Activated naive CD4-positive, alpha-beta T cell treated with anti-CD3 and anti-CD28 coated beads for 36 hours (primary cell): ENCODE data around the gene C4orf50. TPM values are rescaled to one million over a fixed set of nuclear protein-coding genes. Genes with fewer than 3 reads are reported as not detected.

Experiments used
- CTCF ChIA-PET: fragments of 350-600 bp; sonication (Branson Sonifier 250); formaldehyde crosslinking; loops from one replicate; lab custom pipeline; 2021; ENCODE audit warnings: antibody characterized with exemption; lab: Charles Lee
- DNase-seq: peaks from one replicate; pipeline ENCODE4 v3.0.0-alpha.2; 2020
- H3K27ac Mint-ChIP-seq: one replicate; pipeline ENCODE4 v1.8.0; 2021; ENCODE audit warnings: mild to moderate bottlenecking, mixed read lengths
- H3K27me3 Mint-ChIP-seq: one replicate; pipeline ENCODE4 v1.8.0; 2021; ENCODE audit warnings: low read depth, mixed read lengths
- H3K36me3 Mint-ChIP-seq: one replicate; pipeline ENCODE4 v1.8.0; 2021; ENCODE audit warnings: low read depth, mixed read lengths
- H3K4me1 Mint-ChIP-seq: one replicate; pipeline ENCODE4 v1.8.0; 2021; ENCODE audit warnings: low read depth, mixed read lengths
- H3K4me3 Mint-ChIP-seq: one replicate; pipeline ENCODE4 v1.8.0; 2021; ENCODE audit warnings: mild to moderate bottlenecking, moderate library complexity, mixed read lengths
- H3K9me3 Mint-ChIP-seq: one replicate; pipeline ENCODE4 v1.8.0; 2021; ENCODE audit warnings: mixed read lengths
- intact Hi-C: fragments of 100-400 bp; cut with micrococcal nuclease; formaldehyde crosslinking; loops from one replicate; pipeline ENCODE4 v1.15.1; 2023
- total RNA-seq, 2 experiments: library from RNA; stranded (reverse); gene quantifications; one replicate each; pipeline ENCODE4 v1.2.3, GENCODE V29; 2021

The C4orf50 gene
- total RNA-seq, 2 experiments from 2014 or later = not detected

GRCh38 chr4:5969336-5969735 is 48.9 kb downstream of the C4orf50 start:
- intact Hi-C loops = no loop called here

GRCh38 chr4:5968246-5968645 is 50.0 kb downstream of the C4orf50 start:
- no peak for DNase-seq
- Mint-ChIP-seq H3K27me3 (peaks cover 5% of the 10 kb centered on the region), H3K9me3 (no peaks in the 10 kb centered on the region), H3K4me3 (no peak overlapping the region), H3K36me3 (no peaks in the 10 kb centered on the region), H3K4me1 (no peaks in the 10 kb centered on the region), H3K27ac (no peak overlapping the region)
- CTCF ChIA-PET = no interaction called here
- intact Hi-C loops = no loop called here

More at GRCh38 chr4:5969336-5969735, 48.9 kb downstream of the C4orf50 start:
- H3K27me3 Mint-ChIP-seq = peaks cover 6% of the 10 kb centered on the region
- CTCF ChIA-PET = no interaction called here
- DNase-seq = no peak
- H3K27ac Mint-ChIP-seq = no peak overlapping the region
- H3K4me3 Mint-ChIP-seq = no peak overlapping the region
- H3K36me3 Mint-ChIP-seq = no peaks in the 10 kb centered on the region
- H3K4me1 Mint-ChIP-seq = no peaks in the 10 kb centered on the region
- no peaks in the 10 kb centered on the region for H3K9me3 Mint-ChIP-seq

- CTCF ChIA-PET = no interaction called here
- intact Hi-C loops = no loop called here
- Mint-ChIP-seq H3K4me1 (no peaks in the 10 kb centered on the region), H3K27me3 (peaks cover under 1% of the 10 kb centered on the region), H3K4me3 (no peak overlapping the region), H3K36me3 (no peaks in the 10 kb centered on the region), H3K9me3 (no peaks in the 10 kb centered on the region), H3K27ac (no peak overlapping the region)
- no peak for DNase-seq
These were observed 50.4 kb downstream of the C4orf50 start for GRCh38 chr4:5967783-5968182.

GRCh38 chr4:5965225-5965624 is 53.0 kb downstream of the C4orf50 start:
- Mint-ChIP-seq H3K27me3 (no peaks in the 10 kb centered on the region), H3K4me3 (no peak overlapping the region), H3K36me3 (no peaks in the 10 kb centered on the region), H3K9me3 (no peaks in the 10 kb centered on the region), H3K4me1 (no peaks in the 10 kb centered on the region), H3K27ac (no peak overlapping the region)
- DNase-seq = no peak
- CTCF ChIA-PET = interaction anchor here (0.7 kb wide), 1 partner anchor 34 kb away, joined by 3 read pairs; no protein-coding TSS in a partner anchor
- intact Hi-C loops = no loop called here

GRCh38 chr4:5964030-5964429 is 54.2 kb downstream of the C4orf50 start:
- Mint-ChIP-seq H3K27me3 (no peaks in the 10 kb centered on the region), H3K4me3 (no peak overlapping the region), H3K36me3 (no peaks in the 10 kb centered on the region), H3K4me1 (no peaks in the 10 kb centered on the region), H3K27ac (no peak overlapping the region), H3K9me3 (no peaks in the 10 kb centered on the region)
- intact Hi-C loops = no loop called here
- CTCF ChIA-PET = interaction anchor here (1.0 to 1.3 kb wide), 2 partner anchors 57 to 363 kb away, joined by 3 read pairs; no protein-coding TSS in a partner anchor
- DNase-seq = no peak

GRCh38 chr4:5963611-5964010 is 54.6 kb downstream of the C4orf50 start:
- intact Hi-C loops = no loop called here
- H3K36me3 Mint-ChIP-seq = no peaks in the 10 kb centered on the region
- H3K4me3 Mint-ChIP-seq = no peak overlapping the region
- no peak overlapping the region for H3K27ac Mint-ChIP-seq
- no peaks in the 10 kb centered on the region for H3K4me1 Mint-ChIP-seq
- CTCF ChIA-PET = interaction anchor here (1.0 to 1.3 kb wide), 3 partner anchors 34 to 364 kb away, joined by 3 to 4 read pairs (median 3); no protein-coding TSS in a partner anchor
- no peaks in the 10 kb centered on the region for H3K9me3 Mint-ChIP-seq
- H3K27me3 Mint-ChIP-seq = no peaks in the 10 kb centered on the region
- DNase-seq = no peak

- CTCF ChIA-PET = no interaction called here
- Mint-ChIP-seq H3K9me3 (no peaks in the 10 kb centered on the region), H3K4me1 (no peaks in the 10 kb centered on the region), H3K36me3 (no peaks in the 10 kb centered on the region), H3K27ac (no peak overlapping the region), H3K4me3 (no peak overlapping the region), H3K27me3 (no peaks in the 10 kb centered on the region)
- intact Hi-C loops = no loop called here
- no peak for DNase-seq
These were observed 55.8 kb downstream of the C4orf50 start for GRCh38 chr4:5962416-5962815.

GRCh38 chr4:5960252-5960880 is 57.9 kb downstream of the C4orf50 start:
- intact Hi-C loops = no loop called here
- Mint-ChIP-seq H3K9me3 (no peaks in the 10 kb centered on the region), H3K36me3 (no peaks in the 10 kb centered on the region), H3K4me3 (no peak overlapping the region), H3K27me3 (no peaks in the 10 kb centered on the region), H3K4me1 (no peaks in the 10 kb centered on the region), H3K27ac (no peak overlapping the region)
- CTCF ChIA-PET = interaction anchor here (1.1 kb wide), 1 partner anchor 20 kb away, joined by 3 read pairs; no protein-coding TSS in a partner anchor
- DNase-seq = no peak

GRCh38 chr4:5959211-5959982 is 58.8 kb downstream of the C4orf50 start:
- Mint-ChIP-seq H3K9me3 (no peaks in the 10 kb centered on the region), H3K4me1 (no peaks in the 10 kb centered on the region), H3K27me3 (no peaks in the 10 kb centered on the region), H3K4me3 (no peak overlapping the region), H3K36me3 (no peaks in the 10 kb centered on the region), H3K27ac (no peak overlapping the region)
- intact Hi-C loops = no loop called here
- CTCF ChIA-PET = no interaction called here
- DNase-seq = no peak

GRCh38 chr4:5958199-5958735 is 60.0 kb downstream of the C4orf50 start:
- H3K4me3 Mint-ChIP-seq = no peak overlapping the region

GRCh38 chr4:5957076-5957475 is 61.2 kb downstream of the C4orf50 start:
- Mint-ChIP-seq H3K27ac (no peak overlapping the region), H3K27me3 (no peaks in the 10 kb centered on the region), H3K4me1 (no peaks in the 10 kb centered on the region), H3K36me3 (no peaks in the 10 kb centered on the region), H3K4me3 (no peak overlapping the region), H3K9me3 (no peaks in the 10 kb centered on the region)
- intact Hi-C loops = no loop called here
- CTCF ChIA-PET = no interaction called here
- no peak for DNase-seq

More at GRCh38 chr4:5958199-5958735, 60.0 kb downstream of the C4orf50 start:
- Mint-ChIP-seq H3K9me3 (no peaks in the 10 kb centered on the region), H3K27me3 (no peaks in the 10 kb centered on the region), H3K4me1 (no peaks in the 10 kb centered on the region), H3K27ac (no peak overlapping the region), H3K36me3 (no peaks in the 10 kb centered on the region)
- intact Hi-C loops = no loop called here
- CTCF ChIA-PET = no interaction called here
- DNase-seq = no peak

GRCh38 chr4:5956285-5957021 is 61.8 kb downstream of the C4orf50 start:
- H3K9me3 Mint-ChIP-seq = no peaks in the 10 kb centered on the region
- H3K36me3 Mint-ChIP-seq = no peaks in the 10 kb centered on the region
- intact Hi-C loops = no loop called here
- H3K4me3 Mint-ChIP-seq = no peak overlapping the region
- no peak for DNase-seq
- no peak overlapping the region for H3K27ac Mint-ChIP-seq
- H3K27me3 Mint-ChIP-seq = no peaks in the 10 kb centered on the region
- CTCF ChIA-PET = no interaction called here
- H3K4me1 Mint-ChIP-seq = no peaks in the 10 kb centered on the region
